HepG2 (cell line): ENCODE data around the gene KIF2C. TPM values are rescaled to one million over a fixed set of nuclear protein-coding genes. Genes with fewer than 3 reads are reported as not detected.

Experiments used
- AKNA ChIP-seq: sonication (generic); formaldehyde crosslinking; IDR thresholded peaks from 2 replicates; pipeline ENCODE4 v1.4.0; 2020; ENCODE audit warnings: missing genetic modification reagents, borderline replicate concordance
- CBFB ChIP-seq: sonication (generic); formaldehyde crosslinking; IDR thresholded peaks from 2 replicates; pipeline ENCODE4 v1.4.0; 2020; ENCODE audit warnings: missing genetic modification reagents
- FOXC1 ChIP-seq: sonication (generic); formaldehyde crosslinking; IDR thresholded peaks from 2 replicates; pipeline ENCODE4 v1.8.0; 2022; ENCODE audit warnings: mild to moderate bottlenecking, missing genetic modification reagents, borderline replicate concordance
- GATA4 ChIP-seq: sonication (generic); IDR thresholded peaks from 2 replicates; pipeline ENCODE4 v1.6.1; 2016; ENCODE audit warnings: antibody characterized with exemption, low read depth, borderline replicate concordance
- LBX2 ChIP-seq: sonication (generic); formaldehyde crosslinking; IDR thresholded peaks from 2 replicates; pipeline ENCODE4 v1.5.0; 2020; ENCODE audit warnings: missing genetic modification reagents, mild to moderate bottlenecking, borderline replicate concordance
- MAFF ChIP-seq: IDR thresholded peaks from 2 replicates; pipeline ENCODE4 v1.6.1; 2011; ENCODE audit warnings: low read depth, low read length, improper control_type of control experiment
- NR3C1 ChIP-seq: sonication (generic); formaldehyde crosslinking; IDR thresholded peaks from 2 replicates; pipeline ENCODE4 v1.4.0; 2020; ENCODE audit warnings: missing genetic modification reagents
- PAF1 ChIP-seq: IDR thresholded peaks from 2 replicates; pipeline ENCODE4 v1.6.1; 2016; ENCODE audit warnings: missing genetic modification reagents, missing compliant biosample characterization
- PCBP1 ChIP-seq: fragments of 200-400 bp; formaldehyde crosslinking; IDR thresholded peaks from 2 replicates; pipeline ENCODE4 v1.6.1; 2017; ENCODE audit warnings: mild to moderate bottlenecking, low read depth, low read length, borderline replicate concordance
- PHF21A ChIP-seq: sonication (generic); formaldehyde crosslinking; IDR thresholded peaks from 2 replicates; pipeline ENCODE4 v1.5.0; 2020; ENCODE audit warnings: mild to moderate bottlenecking, missing genetic modification reagents
- RBAK ChIP-seq: sonication (generic); formaldehyde crosslinking; IDR thresholded peaks from 2 replicates; pipeline ENCODE4 v1.5.1; 2020; ENCODE audit warnings: mild to moderate bottlenecking, missing genetic modification reagents
- SOX13 ChIP-seq, 3 experiments: fragments of 450-650 bp in 1 of 3; sonication (generic) in 1 of 3; formaldehyde crosslinking in 1 of 3; IDR thresholded peaks in 2 of 3; conservative IDR thresholded peaks in 1 of 3; 2 replicates each; pipeline versions ENCODE4 v1.5.0 to v1.6.1; 2016 to 2020; ENCODE audit warnings: antibody characterized with exemption in 1 of 3, mild to moderate bottlenecking in 1 of 3, missing compliant biosample characterization in 1 of 3, missing genetic modification reagents in 1 of 3, moderate library complexity in 1 of 3
- TMF1 ChIP-seq: sonication (generic); formaldehyde crosslinking; IDR thresholded peaks from 2 replicates; pipeline ENCODE4 v1.8.1; 2022; ENCODE audit warnings: low read depth, missing genetic modification reagents
- YY1 ChIP-seq: IDR thresholded peaks from 2 replicates; pipeline ENCODE4 v1.6.1; 2011; ENCODE audit warnings: low read length, low read depth, moderate library complexity, mild to moderate bottlenecking; ENCODE audit not compliant: insufficient read depth, insufficient replicate concordance
- ZNF44 ChIP-seq: sonication (generic); formaldehyde crosslinking; IDR thresholded peaks from 2 replicates; pipeline ENCODE4 v1.5.1; 2020; ENCODE audit warnings: mild to moderate bottlenecking, missing genetic modification reagents
- ZNF577 ChIP-seq: sonication (generic); formaldehyde crosslinking; IDR thresholded peaks from 2 replicates; pipeline ENCODE4 v1.4.0; 2020; ENCODE audit warnings: mild to moderate bottlenecking, low read depth, missing genetic modification reagents, borderline replicate concordance
- ZNF883 ChIP-seq: sonication (generic); formaldehyde crosslinking; IDR thresholded peaks from 2 replicates; pipeline ENCODE4 v1.5.1; 2020; ENCODE audit warnings: mild to moderate bottlenecking, missing genetic modification reagents; ENCODE audit errors: not compliant biosample characterization
- polyA plus RNA-seq, 8 experiments: library from polyadenylated mRNA; depleted of rRNA in 3 of 8; stranded (reverse) in 7 of 8; unstranded in 1 of 8; fragments of >200 nt; fragmentation: Illumina TruSeq in 4 of 8; extraction: Trizol in 4 of 8; gene quantifications; 2 replicates each; pipeline versions ENCODE4 v1.2.1 to v1.2.3, GENCODE V29; 2011 to 2016; ENCODE audit warnings: low read depth in 4 of 8, missing spikeins in 1 of 8, mixed read lengths in 1 of 8; ENCODE audit not compliant: insufficient read depth in 1 of 8
- total RNA-seq, 5 experiments: library from RNA; depleted of rRNA; stranded (reverse); fragments of >200 nt; fragmentation: Illumina TruSeq; extraction: Trizol; gene quantifications; 2 replicates each; pipeline ENCODE4 v1.2.3, GENCODE V29; 2016; ENCODE audit warnings: low read depth in 1 of 5

Gene KIF2C
- total and polyA plus RNA-seq, 2 of the 13 experiments (the other 11 are each of a cell fraction or from before 2014, with no cell fraction given): 29.7 to 53.7 TPM

GRCh38 chr1:44784094-44785028 is 44.7 kb downstream of the KIF2C start (continued):
- peak; percentile 71; the same call in 1 of the 2 replicates for TF ChIP-seq LBX2
- no peak for TF ChIP-seq PAF1 (CRISPR knock-in tag)
- peak; percentile 51; the same call in 1 of the 2 replicates for TF ChIP-seq TMF1 (CRISPR knock-in tag)
- TF ChIP-seq FOXC1 (CRISPR knock-in tag): peak; percentile 67; the same call in 1 of the 2 replicates
- TF ChIP-seq YY1: peak; percentile 76
- TF ChIP-seq ZNF577 (CRISPR knock-in tag): no peak
- TF ChIP-seq ZNF883 (CRISPR knock-in tag): peak; percentile 52
- no peak for TF ChIP-seq PCBP1
- TF ChIP-seq CBFB (CRISPR knock-in tag): peak; percentile 30; the same call in 1 of the 2 replicates
- no peak for TF ChIP-seq SOX13 (IDR thresholded peaks at IDR 0.05)
- peak in 1 of 2 experiments; percentile 11; a peak in 1 of 4 replicates for TF ChIP-seq SOX13 (CRISPR knock-in tag; conservative IDR thresholded peaks at IDR 0.05 in 1 of 2, IDR thresholded peaks at IDR 0.05 in 1 of 2)
- peak; percentile 32; the same call in 1 of the 2 replicates for TF ChIP-seq PHF21A
- TF ChIP-seq ZNF44 (CRISPR knock-in tag): no peak
- TF ChIP-seq NR3C1: no peak
- TF ChIP-seq RBAK (CRISPR knock-in tag): no peak
- TF ChIP-seq GATA4: peak; percentile 40; the same call in 1 of the 2 replicates
- TF ChIP-seq AKNA: no peak
- no peak for TF ChIP-seq MAFF
